Measurements from ENCODE around the gene CRYBG1.

The CRYBG1 gene

DNA sequence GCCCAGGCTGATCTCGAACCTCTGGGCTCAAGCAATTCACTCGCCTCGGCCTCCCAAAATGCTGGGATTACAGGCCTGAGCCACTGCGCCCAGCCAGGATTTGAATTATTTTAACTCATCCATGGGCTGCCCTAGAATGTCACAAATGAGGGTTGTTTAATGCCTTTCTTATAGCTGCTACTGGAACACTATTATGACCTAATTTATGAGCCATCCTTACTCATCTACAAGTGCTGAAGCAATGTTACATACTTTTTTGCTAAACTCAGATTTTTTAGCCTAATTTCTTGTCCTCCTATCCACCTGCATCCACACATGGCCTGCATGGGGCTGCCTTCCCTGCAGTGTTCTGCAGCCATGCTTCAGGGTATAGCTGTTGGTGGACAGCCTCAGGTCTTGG is 208.9 kb downstream of the CRYBG1 start:
- TF ChIP-seq, protein P1, sequence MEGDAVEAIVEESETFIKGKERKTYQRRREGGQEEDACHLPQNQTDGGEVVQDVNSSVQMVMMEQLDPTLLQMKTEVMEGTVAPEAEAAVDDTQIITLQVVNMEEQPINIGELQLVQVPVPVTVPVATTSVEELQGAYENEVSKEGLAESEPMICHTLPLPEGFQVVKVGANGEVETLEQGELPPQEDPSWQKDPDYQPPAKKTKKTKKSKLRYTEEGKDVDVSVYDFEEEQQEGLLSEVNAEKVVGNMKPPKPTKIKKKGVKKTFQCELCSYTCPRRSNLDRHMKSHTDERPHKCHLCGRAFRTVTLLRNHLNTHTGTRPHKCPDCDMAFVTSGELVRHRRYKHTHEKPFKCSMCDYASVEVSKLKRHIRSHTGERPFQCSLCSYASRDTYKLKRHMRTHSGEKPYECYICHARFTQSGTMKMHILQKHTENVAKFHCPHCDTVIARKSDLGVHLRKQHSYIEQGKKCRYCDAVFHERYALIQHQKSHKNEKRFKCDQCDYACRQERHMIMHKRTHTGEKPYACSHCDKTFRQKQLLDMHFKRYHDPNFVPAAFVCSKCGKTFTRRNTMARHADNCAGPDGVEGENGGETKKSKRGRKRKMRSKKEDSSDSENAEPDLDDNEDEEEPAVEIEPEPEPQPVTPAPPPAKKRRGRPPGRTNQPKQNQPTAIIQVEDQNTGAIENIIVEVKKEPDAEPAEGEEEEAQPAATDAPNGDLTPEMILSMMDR (IDR thresholded peaks at IDR 0.05; ENCODE audit: extremely low read depth, insufficient read depth, missing control alignments), result no peak
- in situ Hi-C loops (cut with MboI; ENCODE audit: low pct_unique_long_range_greater_than_20kb, low sequenced_read_pairs, unreplicated experiment), result loop anchor here (5.0 to 10.0 kb wide), 2 partner anchors 122 to 225 kb away; no protein-coding TSS in a partner anchor
- DNase-seq (ENCODE audit: low spot score), result no peak

DNA sequence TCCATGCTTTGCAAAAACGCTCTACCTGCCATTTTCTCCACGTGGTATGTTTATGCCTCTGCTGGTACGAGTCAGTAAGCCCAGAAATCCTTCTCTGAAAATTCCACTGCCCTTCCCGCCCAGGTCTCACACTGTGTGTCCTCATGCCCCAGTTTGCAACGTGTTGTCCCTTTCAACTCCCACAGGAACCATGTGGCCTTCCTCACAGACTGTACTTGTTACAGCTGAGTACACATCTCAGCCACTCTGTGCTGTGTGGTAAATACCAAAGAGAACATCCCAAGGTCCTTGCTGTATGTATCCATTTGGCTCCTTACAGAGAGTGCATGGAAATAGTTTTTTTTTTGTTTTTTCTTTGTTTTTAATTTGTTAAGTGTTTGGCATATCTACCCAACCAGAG is 211.9 kb downstream of the CRYBG1 start:
- TF ChIP-seq, protein P1 (IDR thresholded peaks at IDR 0.05; ENCODE audit: extremely low read depth, insufficient read depth, missing control alignments), result no peak
- in situ Hi-C loops (cut with MboI; ENCODE audit: low pct_unique_long_range_greater_than_20kb, low sequenced_read_pairs, unreplicated experiment), result no loop called here
- no peak for DNase-seq (ENCODE audit: low spot score)

- no peak for DNase-seq (ENCODE audit: low spot score)
- in situ Hi-C loops (cut with MboI; ENCODE audit: low pct_unique_long_range_greater_than_20kb, low sequenced_read_pairs, unreplicated experiment), result no loop called here
Observed at GRCh38 chr6:106572875-106573585, 212.5 kb downstream of the CRYBG1 start.

DNA sequence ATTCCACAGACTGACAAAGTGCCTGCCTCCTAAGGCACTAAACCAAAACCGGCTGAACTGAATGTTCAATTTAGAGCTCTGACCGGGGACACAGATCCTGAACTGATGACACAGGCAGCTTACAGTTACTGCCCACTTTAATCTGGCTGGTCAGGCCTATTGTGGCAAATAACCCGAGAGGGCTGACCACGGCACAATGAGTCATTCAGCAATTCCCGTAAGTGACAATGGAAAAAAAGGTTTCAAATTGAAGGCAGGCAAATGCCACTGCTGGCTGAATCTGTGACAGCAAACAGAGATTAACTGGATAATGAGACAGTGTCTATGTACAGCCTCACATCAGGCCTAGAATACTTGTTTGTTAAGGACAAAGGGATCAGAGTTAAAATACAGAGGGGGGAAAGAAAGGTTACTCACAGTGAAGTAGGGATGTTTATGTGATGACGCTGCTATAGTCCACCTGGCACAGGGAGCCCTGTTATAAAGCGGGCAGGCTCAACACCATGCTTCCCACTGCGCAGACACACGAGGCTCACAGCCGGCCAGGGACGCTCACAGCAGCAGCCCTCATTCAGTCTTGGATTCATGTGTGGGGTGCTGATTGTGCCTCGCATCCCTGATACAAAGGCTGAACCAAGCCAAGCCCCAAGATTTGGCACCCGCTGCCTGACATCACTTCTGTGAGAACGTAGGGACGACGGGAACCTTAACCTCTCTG is 214.4 kb downstream of the CRYBG1 start:
- TF ChIP-seq, protein P1 (IDR thresholded peaks at IDR 0.05; ENCODE audit: extremely low read depth, insufficient read depth, missing control alignments), result no peak
- DNase-seq (ENCODE audit: low spot score), result no peak
- in situ Hi-C loops (cut with MboI; ENCODE audit: low pct_unique_long_range_greater_than_20kb, low sequenced_read_pairs, unreplicated experiment), result no loop called here

More at GRCh38 chr6:106572875-106573585, 212.5 kb downstream of the CRYBG1 start:
- TF ChIP-seq, protein P1 (IDR thresholded peaks at IDR 0.05; ENCODE audit: extremely low read depth, insufficient read depth, missing control alignments), result no peak

DNA sequence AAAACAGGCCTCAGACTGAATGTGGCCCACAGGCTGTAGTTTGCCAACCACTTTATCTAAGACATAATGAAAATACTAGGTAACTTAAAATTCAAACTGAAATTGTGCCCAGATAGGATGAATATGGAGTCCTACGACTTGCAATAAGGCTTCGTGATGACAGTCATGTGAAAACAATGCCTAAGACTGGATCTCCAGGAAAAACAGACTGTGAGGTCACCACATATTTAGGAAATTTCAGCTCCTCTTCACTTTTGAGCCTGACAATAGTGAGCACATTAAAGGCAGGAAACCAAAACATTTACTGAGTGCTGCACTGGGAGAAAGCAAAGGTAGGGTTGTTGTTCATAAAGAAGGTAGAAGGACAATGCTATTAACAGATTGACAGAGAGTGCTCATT is 218.8 kb downstream of the CRYBG1 start:
- TF ChIP-seq, protein P1 (IDR thresholded peaks at IDR 0.05; ENCODE audit: extremely low read depth, insufficient read depth, missing control alignments), result no peak
- in situ Hi-C loops (cut with MboI; ENCODE audit: low pct_unique_long_range_greater_than_20kb, low sequenced_read_pairs, unreplicated experiment), result no loop called here
- no peak for DNase-seq (ENCODE audit: low spot score)

DNA sequence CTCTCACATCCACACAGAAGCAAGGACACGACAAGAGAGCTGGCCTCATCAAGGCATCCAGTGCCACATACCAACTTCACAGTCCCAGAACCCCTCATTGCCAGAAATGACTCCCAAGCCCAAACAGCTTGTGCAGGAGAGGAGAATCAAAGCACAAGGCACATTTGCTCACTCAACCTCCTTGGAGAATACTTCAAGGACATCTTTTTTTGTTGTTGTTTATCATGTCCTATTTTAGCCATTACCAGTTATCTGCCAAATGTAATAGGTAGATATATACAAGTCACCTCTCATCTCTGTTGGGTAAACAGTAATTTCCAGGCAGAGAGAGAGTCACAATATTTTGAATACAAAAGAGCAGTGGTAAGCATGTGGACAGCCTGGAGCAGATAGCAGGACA is 221.0 kb downstream of the CRYBG1 start:
- no peak for DNase-seq (ENCODE audit: low spot score)
- in situ Hi-C loops (cut with MboI; ENCODE audit: low pct_unique_long_range_greater_than_20kb, low sequenced_read_pairs, unreplicated experiment), result no loop called here
- TF ChIP-seq, protein P1 (IDR thresholded peaks at IDR 0.05; ENCODE audit: extremely low read depth, insufficient read depth, missing control alignments), result no peak

All from GM13977 (cell line).